DMS114 treated with DMSO at 0.1 percent for 48 hours (cell line): ENCODE data around the gene POM121.
A peak's percentile ranks its signal among the peaks of the same experiment; 100 is the strongest.
"Not testable (repeated sequence)": the region's sequence is repeated elsewhere in the genome, so short reads cannot be mapped to it uniquely, and the experiment has no call there.

ENCODE experiments used
- DNase-seq: peaks from one replicate; lab custom pipeline; 2025; ENCODE audit not compliant: unreplicated experiment; lab: John Stamatoyannopoulos, UW

POM121 gene

GRCh38 chr7:72924733-72925545, at the start of gene POM121:
POM121 (plus strand) TSS chr7:72925095; CDS start chr7:72925122, 27 bp downstream.
- peak; percentile 69 for DNase-seq

- DNase-seq: peak; percentile 60
Observed at GRCh38 chr7:72879079-72879736, 45.7 kb upstream of the POM121 start.

- peak; percentile 3 for DNase-seq
Observed at GRCh38 chr7:72879737-72880215, 45.1 kb upstream of the POM121 start.

GRCh38 chr7:72891750-72892149, 33.1 kb upstream of the POM121 start:
- not testable (repeated sequence) for DNase-seq

- DNase-seq: not testable (repeated sequence)
Observed at GRCh38 chr7:72904740-72905139, 20.2 kb upstream of the POM121 start.

GRCh38 chr7:72908422-72908821, 16.5 kb upstream of the POM121 start:
- not testable (repeated sequence) for DNase-seq

GRCh38 chr7:72911395-72911794, 13.5 kb upstream of the POM121 start:
- not testable (repeated sequence) for DNase-seq

- not testable (repeated sequence) for DNase-seq
Observed at GRCh38 chr7:72913750-72914149, 11.1 kb upstream of the POM121 start.

- DNase-seq: peak; percentile 18
Observed at GRCh38 chr7:72914756-72915525, 10.0 kb upstream of the POM121 start.

GRCh38 chr7:72919256-72919775, 5.6 kb upstream of the POM121 start:
- DNase-seq: no peak

- DNase-seq: no peak
Observed at GRCh38 chr7:72924386-72924732, 536 bp upstream of the POM121 start.

GRCh38 chr7:72925546-72926120, 738 bp downstream of the POM121 start:
- DNase-seq: no peak

- not testable (repeated sequence) for DNase-seq
Observed at GRCh38 chr7:72927791-72928190, 2.9 kb downstream of the POM121 start.

- not testable (repeated sequence) for DNase-seq
Observed at GRCh38 chr7:72928216-72928615, 3.3 kb downstream of the POM121 start.

GRCh38 chr7:72942022-72942705, 17.3 kb downstream of the POM121 start:
- DNase-seq: not testable (repeated sequence)

- not testable (repeated sequence) for DNase-seq
Observed at GRCh38 chr7:72942956-72943355, 18.1 kb downstream of the POM121 start.

GRCh38 chr7:72944937-72945336, 20.0 kb downstream of the POM121 start:
- DNase-seq: not testable (repeated sequence)

- not testable (repeated sequence) for DNase-seq
Observed at GRCh38 chr7:72945597-72945996, 20.7 kb downstream of the POM121 start.

- DNase-seq: not testable (repeated sequence)
Observed at GRCh38 chr7:72946130-72946745, 21.3 kb downstream of the POM121 start.

GRCh38 chr7:72948714-72949113, 23.8 kb downstream of the POM121 start:
- not testable (repeated sequence) for DNase-seq
